ENCODE measurements around the gene MCRIP1.

- no peak for TF ChIP-seq EZH2 (IDR thresholded peaks at IDR 0.05; ENCODE audit: low read length)
- TF ChIP-seq CTCF (optimal IDR thresholded peaks at IDR 0.05 in 1 of 3, IDR thresholded peaks at IDR 0.05 in 1 of 3, conservative IDR thresholded peaks at IDR 0.05 in 1 of 3; ENCODE audit: extremely low read depth in 1 of 3, insufficient read depth in 2 of 3, low read length in 3 of 3), result no peak
Observed at GRCh38 chr17:81823820-81824550, 9.1 kb downstream of the MCRIP1 start.
